Activated naive CD8-positive, alpha-beta T cell treated with anti-CD3 and anti-CD28 coated beads for 36 hours (primary cell): Measurements from ENCODE around the gene SRPK2. TPM values are rescaled to one million over a fixed set of nuclear protein-coding genes. Genes with fewer than 3 reads are reported as not detected.
A peak's percentile ranks its signal among the peaks of the same experiment; 100 is the strongest.
"Not testable (repeated sequence)": the region's sequence is repeated elsewhere in the genome, so short reads cannot be mapped to it uniquely, and the experiment has no call there.

Experiments used
- DNase-seq: peaks from one replicate; pipeline ENCODE4 v3.0.0; 2021
- H3K27ac Mint-ChIP-seq: one replicate; pipeline ENCODE4 v1.8.0; 2022; ENCODE audit warnings: mild to moderate bottlenecking, moderate library complexity, mixed read lengths
- H3K27me3 Mint-ChIP-seq: one replicate; pipeline ENCODE4 v1.8.0; 2022; ENCODE audit warnings: mild to moderate bottlenecking, mixed read lengths
- H3K36me3 Mint-ChIP-seq: one replicate; pipeline ENCODE4 v1.8.0; 2021; ENCODE audit warnings: mild to moderate bottlenecking, mixed read lengths
- H3K4me1 Mint-ChIP-seq: one replicate; pipeline ENCODE4 v1.8.0; 2021; ENCODE audit warnings: mixed read lengths
- H3K4me3 Mint-ChIP-seq: one replicate; pipeline ENCODE4 v1.8.0; 2022; ENCODE audit warnings: mild to moderate bottlenecking, moderate library complexity, mixed read lengths
- H3K9me3 Mint-ChIP-seq: one replicate; pipeline ENCODE4 v1.8.0; 2022; ENCODE audit warnings: mixed read lengths
- total RNA-seq, 2 experiments: library from RNA; stranded (reverse); gene quantifications; one replicate each; pipeline ENCODE4 v1.2.3, GENCODE V29; 2021

Gene SRPK2
- total RNA-seq, 2 experiments from 2014 or later, result 38.2 to 38.8 TPM

DNA sequence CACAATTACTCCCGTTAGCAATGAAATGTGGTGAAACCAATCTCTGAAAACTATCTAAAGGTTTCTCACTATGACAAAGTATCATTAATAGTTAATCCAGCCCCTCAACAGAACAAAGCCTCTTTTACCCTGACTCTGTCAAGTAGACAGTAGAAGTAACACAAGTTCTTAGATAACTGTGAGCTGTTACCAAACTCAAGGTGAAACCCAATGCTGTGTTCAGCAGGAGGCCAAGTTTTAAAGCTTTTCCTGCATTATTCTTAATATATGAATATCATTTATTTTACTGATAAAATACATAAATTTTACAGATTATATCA, 109.1 kb downstream of the SRPK2 start:
- Mint-ChIP-seq H3K4me3 (no peak overlapping the region), H3K9me3 (no peaks in the 10 kb centered on the region), H3K4me1 (peaks cover 27% of the 10 kb centered on the region), H3K27ac (no peak overlapping the region), H3K36me3 (peaks cover 4% of the 10 kb centered on the region), H3K27me3 (no peaks in the 10 kb centered on the region)
- DNase-seq, result no peak

- Mint-ChIP-seq H3K27me3 (no peaks in the 10 kb centered on the region), H3K9me3 (no peaks in the 10 kb centered on the region), H3K27ac (peak overlapping the region; percentile 51), H3K4me1 (peaks cover 26% of the 10 kb centered on the region), H3K4me3 (no peak overlapping the region), H3K36me3 (peaks cover 5% of the 10 kb centered on the region)
- DNase-seq, result no peak
These were observed 109.6 kb downstream of the SRPK2 start for GRCh38 chr7:105278973-105279687.

DNA sequence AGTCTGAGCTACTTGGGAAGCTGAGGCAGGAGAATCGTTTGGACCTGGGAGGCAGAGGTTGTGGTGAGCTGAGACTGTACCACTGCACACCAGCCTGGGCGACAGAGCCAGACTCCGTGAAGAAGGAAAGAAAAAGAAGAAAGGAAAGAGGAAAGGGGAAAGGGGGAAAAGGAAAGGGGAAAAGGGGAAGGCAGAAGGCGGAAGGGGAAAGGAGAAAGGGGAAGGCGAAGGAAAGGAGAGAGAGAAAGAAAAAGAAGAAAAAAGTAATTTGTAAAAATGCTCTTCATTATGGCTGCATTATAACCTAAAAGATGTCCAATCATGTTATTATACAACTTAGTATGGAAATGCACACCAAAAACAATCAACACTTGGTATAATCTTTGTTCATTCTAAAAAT, 110.2 kb downstream of the SRPK2 start:
- no peak overlapping the region for H3K4me3 Mint-ChIP-seq
- peaks cover 24% of the 10 kb centered on the region for H3K4me1 Mint-ChIP-seq
- no peaks in the 10 kb centered on the region for H3K9me3 Mint-ChIP-seq

DNA sequence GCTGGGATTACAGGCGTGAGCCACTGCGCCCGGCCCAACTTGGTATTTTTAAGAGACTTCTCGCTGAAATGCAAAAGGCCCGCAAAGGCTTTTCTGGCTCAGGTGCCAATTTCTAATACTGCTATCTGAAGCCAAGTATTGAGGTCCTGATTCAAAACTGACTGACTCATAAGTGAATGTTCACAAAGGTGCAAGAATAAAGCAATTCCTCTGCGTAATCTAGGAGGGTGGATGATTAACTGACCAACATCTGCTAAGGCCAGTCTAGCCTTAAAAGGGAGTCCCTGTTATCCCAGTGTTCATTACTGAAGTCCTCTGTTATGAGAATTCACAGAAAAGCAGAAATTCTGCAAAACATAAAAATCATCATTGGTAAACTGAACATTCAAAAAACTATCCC, 111.4 kb downstream of the SRPK2 start:
- H3K4me3 Mint-ChIP-seq, result no peak overlapping the region
- DNase-seq, result no peak
- peaks cover 22% of the 10 kb centered on the region for H3K4me1 Mint-ChIP-seq
- H3K36me3 Mint-ChIP-seq, result peaks cover 5% of the 10 kb centered on the region
- no peaks in the 10 kb centered on the region for H3K9me3 Mint-ChIP-seq
- no peaks in the 10 kb centered on the region for H3K27me3 Mint-ChIP-seq
- no peak overlapping the region for H3K27ac Mint-ChIP-seq

More for the DNA sequence above, 110.2 kb downstream of the SRPK2 start:
- Mint-ChIP-seq H3K27ac (no peak overlapping the region), H3K27me3 (no peaks in the 10 kb centered on the region), H3K36me3 (peaks cover 5% of the 10 kb centered on the region)
- DNase-seq, result no peak

GRCh38 chr7:105270117-105270516, 118.6 kb downstream of the SRPK2 start:
- Mint-ChIP-seq H3K9me3 (no peaks in the 10 kb centered on the region), H3K27me3 (no peaks in the 10 kb centered on the region), H3K36me3 (peaks cover 3% of the 10 kb centered on the region), H3K4me1 (peaks cover 37% of the 10 kb centered on the region), H3K27ac (no peak overlapping the region), H3K4me3 (no peak overlapping the region)
- peak; percentile 5 for DNase-seq

DNA sequence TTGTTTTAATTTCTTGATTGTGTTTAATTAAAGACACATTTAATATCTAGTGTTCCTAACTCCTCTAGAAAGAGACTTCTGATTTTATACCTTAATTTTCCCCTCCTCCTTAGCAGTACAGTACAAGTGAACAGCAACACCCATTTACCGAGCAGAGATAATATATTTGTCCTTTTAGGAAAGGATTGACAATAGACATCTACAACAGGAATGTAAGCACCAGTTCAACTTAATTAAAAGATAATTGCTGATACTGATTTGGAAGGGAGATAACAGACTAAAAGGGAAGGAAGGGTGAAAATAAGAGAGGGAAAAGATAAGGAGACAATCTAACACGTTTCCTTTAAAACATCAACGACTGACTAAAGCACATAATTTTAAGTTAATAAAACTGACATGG, 119.3 kb downstream of the SRPK2 start:
- Mint-ChIP-seq H3K27ac (peak overlapping the region; percentile 92), H3K9me3 (no peaks in the 10 kb centered on the region), H3K4me1 (peaks cover 41% of the 10 kb centered on the region), H3K27me3 (no peaks in the 10 kb centered on the region), H3K4me3 (peak overlapping the region; percentile 89), H3K36me3 (no peaks in the 10 kb centered on the region)
- DNase-seq, result no peak

- DNase-seq, result no peak
- H3K27me3 Mint-ChIP-seq, result no peaks in the 10 kb centered on the region
- no peaks in the 10 kb centered on the region for H3K36me3 Mint-ChIP-seq
- peaks cover 46% of the 10 kb centered on the region for H3K4me1 Mint-ChIP-seq
- H3K4me3 Mint-ChIP-seq, result peak overlapping the region; percentile 89
- H3K27ac Mint-ChIP-seq, result peak overlapping the region; percentile 92
- H3K9me3 Mint-ChIP-seq, result no peaks in the 10 kb centered on the region
These were observed 120.0 kb downstream of the SRPK2 start for GRCh38 chr7:105268511-105269392.

- Mint-ChIP-seq H3K27ac (peak overlapping the region; percentile 92), H3K4me1 (peaks cover 51% of the 10 kb centered on the region), H3K4me3 (peak overlapping the region; percentile 71), H3K27me3 (no peaks in the 10 kb centered on the region), H3K36me3 (no peaks in the 10 kb centered on the region), H3K9me3 (no peaks in the 10 kb centered on the region)
- no peak for DNase-seq
These were observed 120.7 kb downstream of the SRPK2 start for GRCh38 chr7:105268056-105268455.

DNA sequence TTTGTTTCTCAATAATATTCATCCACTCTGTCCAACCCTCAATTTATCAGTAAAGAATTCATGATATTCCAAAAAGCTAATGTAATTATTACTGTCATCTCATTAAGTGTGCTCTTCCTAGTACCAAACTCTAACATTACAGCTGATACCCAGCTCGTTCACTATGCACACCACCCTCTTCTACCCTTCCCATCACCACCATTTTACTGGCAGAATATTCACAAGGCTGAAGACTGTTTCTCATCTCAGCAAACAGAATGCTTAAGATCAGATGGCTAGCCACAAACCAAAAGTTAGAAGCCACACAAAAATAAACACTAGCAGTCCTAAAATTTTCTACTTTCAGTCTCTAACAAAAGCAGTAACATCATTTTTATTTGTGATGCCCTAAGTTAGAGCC, 121.5 kb downstream of the SRPK2 start:
- Mint-ChIP-seq H3K27me3 (no peaks in the 10 kb centered on the region), H3K4me3 (peak overlapping the region; percentile 27), H3K36me3 (peaks cover 2% of the 10 kb centered on the region), H3K27ac (no peak overlapping the region), H3K9me3 (no peaks in the 10 kb centered on the region), H3K4me1 (peaks cover 50% of the 10 kb centered on the region)
- DNase-seq, result no peak

GRCh38 chr7:105264707-105265106, 124.0 kb downstream of the SRPK2 start:
- Mint-ChIP-seq H3K4me1 (peaks cover 48% of the 10 kb centered on the region), H3K9me3 (peaks cover 5% of the 10 kb centered on the region), H3K4me3 (no peak overlapping the region), H3K36me3 (peaks cover 15% of the 10 kb centered on the region), H3K27me3 (no peaks in the 10 kb centered on the region), H3K27ac (no peak overlapping the region)
- no peak for DNase-seq

GRCh38 chr7:105261689-105262088, 127.0 kb downstream of the SRPK2 start:
- Mint-ChIP-seq H3K4me3 (no peak overlapping the region), H3K4me1 (peaks cover 50% of the 10 kb centered on the region), H3K36me3 (peaks cover 25% of the 10 kb centered on the region), H3K9me3 (peaks cover 11% of the 10 kb centered on the region), H3K27me3 (no peaks in the 10 kb centered on the region), H3K27ac (peak overlapping the region; percentile 5)
- DNase-seq, result no peak

- H3K9me3 Mint-ChIP-seq, result peaks cover 11% of the 10 kb centered on the region
- H3K36me3 Mint-ChIP-seq, result peaks cover 26% of the 10 kb centered on the region
- H3K27me3 Mint-ChIP-seq, H3K4me3 Mint-ChIP-seq, H3K27ac Mint-ChIP-seq, DNase-seq: not testable (repeated sequence)
- H3K4me1 Mint-ChIP-seq, result peaks cover 49% of the 10 kb centered on the region
These were observed 128.4 kb downstream of the SRPK2 start for GRCh38 chr7:105260201-105260871.

GRCh38 chr7:105258919-105259318, 129.8 kb downstream of the SRPK2 start:
- Mint-ChIP-seq H3K9me3 (peaks cover 11% of the 10 kb centered on the region), H3K36me3 (peaks cover 29% of the 10 kb centered on the region), H3K4me1 (peaks cover 41% of the 10 kb centered on the region)
- not testable (repeated sequence) for DNase-seq, H3K4me3 Mint-ChIP-seq, H3K27me3 Mint-ChIP-seq, H3K27ac Mint-ChIP-seq

- peaks cover 11% of the 10 kb centered on the region for H3K9me3 Mint-ChIP-seq
- peaks cover 27% of the 10 kb centered on the region for H3K36me3 Mint-ChIP-seq
- no peak overlapping the region for H3K27ac Mint-ChIP-seq
- no peak overlapping the region for H3K4me3 Mint-ChIP-seq
- H3K27me3 Mint-ChIP-seq, result no peaks in the 10 kb centered on the region
- DNase-seq, result no peak
- peaks cover 42% of the 10 kb centered on the region for H3K4me1 Mint-ChIP-seq
These were observed 131.4 kb downstream of the SRPK2 start for GRCh38 chr7:105257338-105257737.

DNA sequence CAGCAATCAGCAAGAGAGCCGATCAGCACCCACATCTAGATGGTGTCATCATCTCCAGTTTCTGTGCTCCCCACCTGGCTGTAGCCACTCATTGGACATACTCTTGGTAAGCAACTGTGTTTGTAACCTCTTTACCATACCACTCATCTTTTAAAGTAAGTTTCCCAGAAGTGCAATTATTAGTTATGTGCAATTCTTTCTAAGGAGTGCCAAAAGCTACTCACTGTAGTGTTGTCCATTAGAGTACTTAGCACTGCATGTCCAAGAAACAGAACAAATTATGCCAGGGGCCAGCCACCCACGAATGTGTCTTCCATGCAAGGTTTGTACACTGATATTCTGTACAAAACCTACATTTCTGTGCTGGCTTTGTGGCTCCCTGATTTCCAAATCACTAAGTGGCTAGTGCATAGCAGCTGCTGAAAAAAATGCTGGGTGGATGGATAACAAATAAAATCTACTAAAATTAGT, 131.9 kb downstream of the SRPK2 start:
- Mint-ChIP-seq H3K27ac (no peak overlapping the region), H3K4me1 (peaks cover 46% of the 10 kb centered on the region), H3K27me3 (no peaks in the 10 kb centered on the region), H3K4me3 (no peak overlapping the region), H3K36me3 (peaks cover 27% of the 10 kb centered on the region), H3K9me3 (peaks cover 11% of the 10 kb centered on the region)
- DNase-seq, result no peak
